SJCRH30 (cell line): ENCODE measurements around the gene CD9. TPM values are rescaled to one million over a fixed set of nuclear protein-coding genes. Genes with fewer than 3 reads are reported as not detected.
"Not testable (repeated sequence)": the region's sequence is repeated elsewhere in the genome, so short reads cannot be mapped to it uniquely, and the experiment has no call there.

ENCODE experiments used
- DNase-seq, 2 experiments: peaks; one replicate each; pipeline ENCODE4 v3.0.0-alpha.2; 2015 to 2020
- H3K27ac ChIP-seq: fragments of 250-450 bp; sonication (Bioruptor Pico); 2 replicates; pipeline ENCODE4 v1.5.1; 2020; ENCODE audit warnings: mild to moderate bottlenecking, moderate library complexity
- H3K27me3 ChIP-seq: fragments of 250-450 bp; sonication (Bioruptor Pico); 2 replicates; pipeline ENCODE4 v1.5.1; 2020; ENCODE audit warnings: mild to moderate bottlenecking, moderate library complexity
- H3K36me3 ChIP-seq: fragments of 250-450 bp; sonication (Bioruptor Pico); 2 replicates; pipeline ENCODE4 v1.5.1; 2020; ENCODE audit warnings: mild to moderate bottlenecking, moderate library complexity
- H3K4me1 ChIP-seq: fragments of 250-450 bp; sonication (Bioruptor Pico); 2 replicates; pipeline ENCODE4 v1.5.1; 2020; ENCODE audit warnings: mild to moderate bottlenecking, moderate library complexity
- H3K4me3 ChIP-seq: fragments of 250-450 bp; sonication (Bioruptor Pico); 2 replicates; pipeline ENCODE4 v1.5.1; 2020; ENCODE audit warnings: mild to moderate bottlenecking, moderate library complexity
- H3K9me3 ChIP-seq: fragments of 250-450 bp; sonication (Bioruptor Pico); replicated peaks from 2 replicates; pipeline ENCODE4 v1.5.1; 2020; ENCODE audit warnings: mild to moderate bottlenecking, moderate library complexity
- total RNA-seq: library from RNA; depleted of rRNA; stranded (reverse); fragments of >200 nt; shearing (Covaris generic); gene quantifications from 2 replicates; pipeline ENCODE4 v1.2.3, GENCODE V29; 2014

CD9 gene
- total RNA-seq, 1 experiment from 2014 or later, result 239 TPM

DNA sequence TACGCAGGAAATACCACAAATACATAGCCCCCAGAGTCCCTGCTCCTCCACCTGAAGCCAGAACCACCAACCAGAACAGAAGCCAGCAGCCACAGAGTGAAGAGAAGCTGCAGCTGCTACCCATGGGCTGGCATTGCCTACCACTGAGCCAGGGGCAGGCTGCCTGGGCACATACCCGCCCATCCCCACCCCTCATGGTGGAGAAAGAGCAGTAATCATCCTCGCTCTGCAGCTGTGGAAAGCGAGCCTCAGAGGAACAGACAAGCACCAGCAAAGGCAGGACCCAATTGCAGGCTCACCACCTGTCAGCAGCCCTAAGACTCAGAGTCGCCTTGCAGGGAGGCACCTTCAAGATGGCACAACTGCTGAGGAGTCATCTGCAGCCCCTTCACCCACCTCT, 11.2 kb upstream of the CD9 start:
- no peak overlapping the region for H3K4me3 ChIP-seq
- H3K36me3 ChIP-seq, result no peaks in the 10 kb centered on the region
- H3K9me3 ChIP-seq, result no peaks in the 10 kb centered on the region
- no peak for DNase-seq
- H3K4me1 ChIP-seq, result peaks cover 7% of the 10 kb centered on the region
- H3K27me3 ChIP-seq, result no peaks in the 10 kb centered on the region
- no peak overlapping the region for H3K27ac ChIP-seq

DNA sequence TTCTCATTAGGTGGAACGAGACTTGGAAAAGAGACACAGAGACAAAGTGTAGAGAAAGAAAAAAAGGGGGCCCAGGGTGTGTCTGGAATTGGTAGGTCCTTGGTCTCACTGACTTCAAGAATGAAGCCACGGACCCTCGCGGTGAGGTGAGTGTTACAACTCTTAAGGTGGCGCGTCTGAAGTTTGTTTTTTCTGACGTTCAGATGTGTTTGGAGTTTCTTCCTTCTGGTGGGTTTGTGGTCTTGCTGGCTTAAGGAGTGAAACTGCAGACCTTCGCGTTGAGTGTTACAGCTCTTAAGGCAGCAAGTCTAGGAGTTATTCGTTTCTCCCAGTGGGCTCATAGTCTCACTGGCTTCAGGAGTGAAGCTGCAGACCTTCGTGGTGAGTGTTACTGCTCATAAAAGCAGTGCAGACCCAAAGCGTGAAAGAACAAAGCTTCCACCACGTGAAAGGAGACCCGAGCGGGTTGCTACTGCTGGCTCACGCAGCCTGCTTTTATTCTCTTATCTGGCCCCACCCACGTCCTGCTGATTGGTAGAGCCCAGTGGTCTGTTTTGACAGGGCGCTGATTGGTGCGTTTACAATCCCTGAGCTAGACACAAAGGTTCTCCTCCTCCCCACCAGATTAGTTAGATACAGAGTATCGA, 10.1 kb upstream of the CD9 start:
- peaks cover 13% of the 10 kb centered on the region for H3K4me1 ChIP-seq
- H3K27me3 ChIP-seq, H3K4me3 ChIP-seq, DNase-seq, H3K9me3 ChIP-seq, H3K27ac ChIP-seq, H3K36me3 ChIP-seq: not testable (repeated sequence)

DNA sequence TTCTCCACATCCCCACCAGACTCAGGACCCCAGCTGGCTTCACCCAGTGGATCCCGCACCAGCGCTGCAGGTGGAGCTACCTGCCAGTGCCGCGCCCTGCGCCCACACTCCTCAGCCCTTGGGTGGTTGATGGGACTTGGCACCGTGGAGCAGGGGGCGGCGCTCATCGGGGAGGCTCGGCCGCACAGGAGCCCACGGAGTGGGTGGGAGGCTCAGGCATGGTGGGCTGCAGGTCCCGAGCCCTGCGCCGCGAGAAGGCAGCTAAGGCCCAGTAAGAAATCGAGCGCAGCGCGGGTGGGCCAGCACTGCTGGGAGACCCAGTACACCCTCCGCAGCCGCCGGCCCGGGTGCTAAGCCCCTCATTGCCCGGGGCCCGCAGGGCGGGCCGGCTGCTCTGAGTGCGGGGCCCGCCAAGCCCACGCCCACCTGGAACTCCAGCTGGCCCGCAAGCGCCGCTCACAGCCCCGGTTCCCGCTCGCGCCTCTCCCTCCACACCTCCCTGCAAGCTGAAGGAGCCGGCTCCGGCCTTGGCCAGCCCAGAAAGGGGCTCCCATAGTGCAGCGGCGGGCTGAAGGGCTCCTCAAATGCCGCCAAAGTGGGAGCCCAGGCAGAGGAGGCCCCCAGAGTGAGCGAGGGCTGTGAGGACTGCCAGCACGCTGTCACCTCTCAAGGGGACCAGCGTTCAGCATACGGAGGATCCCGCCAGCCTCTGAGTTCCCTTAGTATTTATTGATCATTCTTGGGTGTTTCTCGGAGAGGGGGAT, 9.3 kb upstream of the CD9 start:
- not testable (repeated sequence) for H3K4me3 ChIP-seq, H3K36me3 ChIP-seq, H3K27me3 ChIP-seq, H3K9me3 ChIP-seq, H3K27ac ChIP-seq, DNase-seq
- peaks cover 15% of the 10 kb centered on the region for H3K4me1 ChIP-seq

DNA sequence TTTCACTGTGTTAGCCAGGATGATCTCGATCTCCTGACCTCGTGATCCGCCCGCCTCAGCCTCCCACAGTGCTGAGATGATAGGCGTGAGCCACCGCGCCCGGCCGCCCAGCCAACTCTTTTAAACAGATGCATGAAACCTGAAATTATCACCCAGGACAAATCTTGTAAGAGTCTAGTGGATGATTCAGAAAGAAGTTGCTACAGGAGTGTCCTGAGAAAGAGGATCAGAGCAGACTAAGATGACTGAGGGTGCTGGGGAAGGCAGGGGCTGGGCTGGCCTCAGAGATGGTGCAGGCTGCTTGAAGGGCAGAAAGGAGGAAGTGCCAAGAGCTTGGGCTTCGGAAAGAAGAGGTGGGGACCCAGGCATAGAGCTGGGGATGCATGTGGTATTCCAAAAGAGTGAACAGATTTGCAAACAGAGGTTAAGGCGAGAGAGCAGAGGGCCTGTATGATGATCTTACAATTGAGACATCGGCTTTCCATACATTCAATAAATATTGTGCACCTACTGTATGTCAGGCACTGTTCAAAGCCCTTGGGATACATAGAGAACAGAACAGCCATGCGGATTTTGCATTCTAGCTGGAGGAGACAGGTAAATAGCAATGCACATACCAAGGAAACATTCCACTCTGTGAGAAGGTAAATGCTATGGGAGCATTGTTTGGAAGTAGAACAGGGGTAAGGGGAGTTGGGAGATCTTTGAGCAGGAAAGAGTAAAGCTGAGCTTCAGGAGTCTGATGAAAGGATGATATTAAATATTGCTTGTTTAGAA, 7.4 kb upstream of the CD9 start:
- no peak for DNase-seq
- no peak overlapping the region for H3K4me3 ChIP-seq
- no peaks in the 10 kb centered on the region for H3K36me3 ChIP-seq
- no peak overlapping the region for H3K27ac ChIP-seq
- H3K4me1 ChIP-seq, result peaks cover 19% of the 10 kb centered on the region
- H3K9me3 ChIP-seq, result no peaks in the 10 kb centered on the region
- H3K27me3 ChIP-seq, result no peaks in the 10 kb centered on the region

DNA sequence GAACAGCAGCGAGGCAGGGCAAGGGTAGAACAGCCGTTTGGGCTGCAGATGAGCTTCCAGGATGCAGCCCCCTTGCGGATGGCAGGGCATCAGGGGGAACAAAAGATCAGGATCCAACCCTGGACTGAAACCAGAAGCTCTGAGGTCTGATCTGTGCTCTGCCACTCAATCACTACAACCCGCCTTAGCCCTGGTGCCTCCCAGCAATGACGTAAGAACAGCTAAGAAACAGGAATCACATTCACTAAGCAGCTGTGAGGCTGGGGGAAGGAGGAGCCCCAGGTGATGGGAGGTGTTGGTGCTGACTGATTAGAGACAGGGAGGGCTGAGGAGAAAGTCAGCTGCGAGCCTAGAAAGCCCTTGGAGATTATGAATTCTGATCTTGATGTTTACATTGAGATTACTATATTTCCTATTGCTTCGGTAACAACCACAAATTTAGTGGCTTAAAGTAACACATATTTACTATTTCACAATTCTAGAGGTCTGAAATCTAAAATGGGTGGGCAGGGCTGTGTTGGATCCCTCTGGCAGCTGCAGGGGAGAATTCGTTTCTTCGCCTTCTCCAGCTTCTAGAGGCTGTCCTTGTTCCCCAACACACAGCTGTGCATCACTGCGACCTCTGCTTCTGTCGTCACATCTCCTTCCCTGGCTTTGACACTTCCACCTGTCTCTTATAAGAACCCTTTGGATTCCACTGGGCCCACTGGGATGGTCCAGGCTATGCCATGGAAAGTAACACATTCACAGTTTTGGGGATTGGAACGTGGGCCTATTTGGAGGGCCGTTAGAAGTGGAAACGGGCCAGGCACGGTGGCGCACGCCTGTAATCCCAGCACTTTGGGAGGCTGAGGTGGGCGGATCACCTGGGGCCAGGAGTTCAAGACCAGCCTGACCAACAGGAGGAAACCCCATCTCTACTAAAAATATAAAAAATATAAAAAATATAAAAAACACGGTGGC, 6.1 kb upstream of the CD9 start:
- Histone ChIP-seq H3K27me3 (no peaks in the 10 kb centered on the region), H3K4me1 (peaks cover 24% of the 10 kb centered on the region), H3K9me3 (no peaks in the 10 kb centered on the region), H3K36me3 (no peaks in the 10 kb centered on the region), H3K4me3 (no peak overlapping the region), H3K27ac (no peak overlapping the region)
- DNase-seq, result peak; percentile 67 to 84

DNA sequence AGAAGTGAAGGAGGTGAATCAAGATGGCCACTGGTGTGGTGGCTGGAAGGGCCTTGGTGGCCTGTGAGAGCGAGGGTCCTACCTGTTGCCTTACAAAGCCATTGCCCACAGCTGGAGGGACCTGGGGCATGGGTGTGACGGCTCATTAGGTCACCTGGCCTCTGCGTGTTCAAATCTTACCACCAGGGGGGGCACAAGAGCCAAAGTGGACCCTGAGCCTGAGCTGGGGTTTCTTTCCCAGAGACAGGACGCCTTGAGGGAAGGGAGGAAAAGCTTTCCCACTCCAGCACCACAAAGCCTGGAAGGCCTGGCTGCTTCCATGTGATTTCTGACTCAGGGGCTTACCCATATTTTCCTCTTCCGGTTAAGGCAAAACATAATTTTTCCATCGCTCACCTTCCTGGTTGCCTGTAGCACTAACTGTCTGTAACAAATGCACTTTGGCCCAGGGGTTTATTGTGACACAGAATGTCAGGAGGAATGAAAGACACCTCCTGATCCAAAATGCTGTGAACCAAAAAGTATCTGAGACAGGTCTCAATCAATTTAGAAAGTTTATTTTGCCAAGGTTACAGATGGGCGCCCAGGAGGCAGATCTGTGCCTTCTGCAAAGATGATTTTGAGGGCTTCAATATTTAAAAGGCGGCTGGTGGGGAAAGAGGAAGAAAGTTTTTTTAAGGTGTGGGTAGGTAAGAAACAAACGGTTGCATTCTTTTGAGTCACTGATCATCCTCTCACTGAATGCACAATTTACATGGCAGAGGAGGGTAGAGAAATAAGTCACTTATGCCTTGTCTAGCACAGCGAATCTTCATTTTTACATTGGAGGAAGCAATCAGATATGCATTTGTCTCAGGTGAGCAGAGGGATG, 4.3 kb upstream of the CD9 start:
- H3K27ac ChIP-seq, result no peak overlapping the region
- no peaks in the 10 kb centered on the region for H3K9me3 ChIP-seq
- peaks cover 28% of the 10 kb centered on the region for H3K4me1 ChIP-seq
- H3K27me3 ChIP-seq, result no peaks in the 10 kb centered on the region
- H3K4me3 ChIP-seq, result no peak overlapping the region
- DNase-seq, result peak; percentile 85 to 95
- no peaks in the 10 kb centered on the region for H3K36me3 ChIP-seq

DNA sequence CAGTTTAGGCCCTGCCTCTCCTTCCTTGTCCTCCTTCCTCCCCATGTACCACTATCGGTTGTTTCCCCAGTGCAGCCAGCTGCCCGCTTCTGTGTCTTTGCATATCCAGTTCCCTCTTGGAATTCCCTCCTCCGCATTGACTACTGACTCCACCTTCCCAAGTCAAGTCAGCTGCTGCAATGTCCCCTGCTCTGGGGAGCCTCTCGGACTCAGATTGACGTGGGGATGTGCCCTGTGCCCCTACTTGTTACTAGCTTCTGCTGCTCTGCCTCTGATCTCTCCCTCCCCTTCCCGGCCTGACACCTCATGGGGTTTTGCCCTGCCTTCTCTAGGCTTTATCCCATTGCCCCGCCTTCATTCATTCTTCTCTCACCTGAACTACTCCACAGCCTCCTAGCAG, 2.1 kb upstream of the CD9 start:
- H3K4me3 ChIP-seq, result no peak overlapping the region
- H3K36me3 ChIP-seq, result no peaks in the 10 kb centered on the region
- no peaks in the 10 kb centered on the region for H3K27me3 ChIP-seq
- peaks cover 36% of the 10 kb centered on the region for H3K4me1 ChIP-seq
- DNase-seq, result no peak
- H3K9me3 ChIP-seq, result no peaks in the 10 kb centered on the region
- no peak overlapping the region for H3K27ac ChIP-seq

- no peak overlapping the region for H3K4me3 ChIP-seq
- H3K27ac ChIP-seq, result no peak overlapping the region
- DNase-seq, result no peak
- no peaks in the 10 kb centered on the region for H3K36me3 ChIP-seq
- H3K9me3 ChIP-seq, result no peaks in the 10 kb centered on the region
- H3K27me3 ChIP-seq, result no peaks in the 10 kb centered on the region
- peaks cover 34% of the 10 kb centered on the region for H3K4me1 ChIP-seq
Observed at GRCh38 chr12:6198556-6198955, 1.6 kb upstream of the CD9 start.

DNA sequence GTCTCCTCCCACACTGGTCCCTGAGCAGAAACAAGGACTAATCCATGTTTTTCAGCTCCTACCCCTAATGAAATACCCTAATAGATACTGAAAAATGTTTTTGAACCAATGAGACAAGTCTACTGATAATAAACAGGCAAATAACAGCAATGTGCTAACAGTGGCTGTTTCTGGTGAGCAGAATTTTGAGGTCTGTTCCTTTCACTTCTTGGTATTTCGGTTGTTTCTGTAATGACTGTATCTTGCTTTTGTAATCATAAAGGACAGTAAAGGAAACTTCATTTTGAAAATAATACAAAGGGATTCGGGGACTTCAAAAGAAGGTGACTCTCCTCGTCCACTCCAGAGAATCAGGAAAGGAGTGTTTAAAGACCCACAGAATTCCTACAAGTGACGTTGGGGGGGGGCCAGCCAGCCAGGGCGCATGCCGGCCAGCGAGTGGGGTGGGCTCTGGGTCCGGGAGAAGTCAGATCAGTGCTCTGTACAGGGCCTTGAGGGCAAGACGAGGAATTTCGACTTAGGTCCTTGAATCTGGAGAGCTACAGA, 1.1 kb upstream of the CD9 start:
- Histone ChIP-seq H3K4me1 (peaks cover 30% of the 10 kb centered on the region), H3K36me3 (no peaks in the 10 kb centered on the region), H3K27me3 (no peaks in the 10 kb centered on the region), H3K9me3 (no peaks in the 10 kb centered on the region), H3K27ac (peak overlapping the region; percentile 90), H3K4me3 (peak overlapping the region; percentile 94)
- no peak for DNase-seq

DNA sequence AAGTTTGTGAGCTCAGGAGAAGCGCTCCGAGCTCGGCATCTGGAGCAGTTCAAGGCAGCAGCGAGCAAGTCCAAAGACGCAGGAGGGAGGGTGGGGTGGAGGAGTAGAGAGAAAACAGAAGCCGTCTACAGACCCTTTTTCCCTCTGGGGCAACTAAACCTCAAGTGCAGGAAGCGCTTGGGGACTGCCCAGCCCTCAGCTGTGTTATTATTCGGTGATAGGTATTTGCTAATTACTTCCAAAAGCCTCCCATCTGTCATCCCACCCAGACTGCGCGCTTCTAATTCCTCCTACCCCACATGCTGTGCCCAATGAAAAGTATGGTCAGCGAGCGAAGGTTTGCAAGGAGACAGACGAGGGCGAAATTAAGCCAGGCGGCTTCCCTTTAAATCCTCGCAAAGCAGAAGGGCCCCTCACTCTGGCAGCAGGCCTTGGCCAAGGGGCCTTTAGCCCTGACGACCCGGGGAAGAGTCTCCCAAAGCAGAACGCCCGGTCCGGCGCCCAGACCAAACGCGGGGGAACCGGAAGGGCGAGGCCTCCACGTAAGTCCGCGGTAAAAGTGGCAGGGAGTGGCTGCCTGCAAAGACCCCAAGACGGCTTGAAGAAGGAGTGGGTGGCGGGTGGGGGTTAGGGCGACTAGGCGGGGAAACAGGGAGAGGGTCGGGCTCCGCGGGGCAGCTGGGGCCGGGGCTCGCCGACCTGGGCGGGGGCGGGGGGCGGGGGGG, 507 bp upstream of the CD9 start:
- H3K9me3 ChIP-seq, result no peaks in the 10 kb centered on the region
- H3K27ac ChIP-seq, result peak overlapping the region; percentile 90
- H3K27me3 ChIP-seq, result no peaks in the 10 kb centered on the region
- peak; percentile 80 to 85 for DNase-seq
- peaks cover 31% of the 10 kb centered on the region for H3K4me1 ChIP-seq
- peak overlapping the region; percentile 94 for H3K4me3 ChIP-seq
- no peaks in the 10 kb centered on the region for H3K36me3 ChIP-seq

DNA sequence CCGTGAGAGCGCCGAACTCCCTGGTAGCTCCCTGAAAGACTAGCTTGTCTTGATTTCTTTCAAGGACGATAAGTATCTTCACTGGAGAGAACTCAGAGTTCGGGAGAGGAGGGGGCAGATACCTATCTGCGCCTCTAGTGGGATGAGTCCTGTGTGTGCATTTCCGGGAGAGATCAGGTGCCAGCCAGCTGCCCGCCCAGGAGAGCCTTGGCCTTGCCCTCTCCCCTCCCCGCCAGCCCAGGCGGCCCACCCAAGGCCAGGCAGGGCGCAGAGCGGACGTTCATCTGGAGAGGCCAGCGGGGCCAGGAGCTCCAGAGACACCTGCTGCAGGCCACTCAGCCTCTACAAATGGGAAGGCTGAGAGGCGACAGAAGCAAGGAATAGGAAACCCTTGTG, 1.0 kb downstream of the CD9 start:
- H3K4me1 ChIP-seq, result peaks cover 38% of the 10 kb centered on the region
- H3K27ac ChIP-seq, result peak overlapping the region; percentile 54
- no peaks in the 10 kb centered on the region for H3K9me3 ChIP-seq
- peaks cover under 1% of the 10 kb centered on the region for H3K36me3 ChIP-seq
- H3K4me3 ChIP-seq, result peak overlapping the region; percentile 94
- H3K27me3 ChIP-seq, result no peaks in the 10 kb centered on the region
- peak; percentile 39 to 49 for DNase-seq

DNA sequence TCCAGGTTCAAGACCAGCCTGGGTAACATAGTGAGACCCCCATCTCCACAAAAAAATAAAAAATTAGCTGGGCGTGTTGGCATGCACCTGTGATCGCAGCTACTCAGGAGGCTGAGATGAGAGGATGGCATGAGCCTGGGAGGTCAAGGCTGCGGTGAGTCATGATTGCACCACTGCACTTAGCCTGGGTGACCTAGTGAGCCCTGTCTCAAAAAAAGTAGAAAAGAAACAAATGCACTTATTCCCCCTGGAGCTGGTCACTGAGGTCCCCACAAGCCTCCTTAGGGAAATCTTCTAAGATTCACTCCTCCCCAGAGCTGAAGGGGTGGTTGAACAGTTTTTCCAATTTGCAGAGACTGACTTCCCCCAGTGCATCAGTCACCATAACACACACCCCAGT, 1.6 kb downstream of the CD9 start:
- Histone ChIP-seq H3K9me3 (no peaks in the 10 kb centered on the region), H3K4me1 (peaks cover 36% of the 10 kb centered on the region), H3K4me3 (peak overlapping the region; percentile 94), H3K27me3 (no peaks in the 10 kb centered on the region), H3K27ac (no peak overlapping the region), H3K36me3 (peaks cover 3% of the 10 kb centered on the region)
- no peak for DNase-seq

DNA sequence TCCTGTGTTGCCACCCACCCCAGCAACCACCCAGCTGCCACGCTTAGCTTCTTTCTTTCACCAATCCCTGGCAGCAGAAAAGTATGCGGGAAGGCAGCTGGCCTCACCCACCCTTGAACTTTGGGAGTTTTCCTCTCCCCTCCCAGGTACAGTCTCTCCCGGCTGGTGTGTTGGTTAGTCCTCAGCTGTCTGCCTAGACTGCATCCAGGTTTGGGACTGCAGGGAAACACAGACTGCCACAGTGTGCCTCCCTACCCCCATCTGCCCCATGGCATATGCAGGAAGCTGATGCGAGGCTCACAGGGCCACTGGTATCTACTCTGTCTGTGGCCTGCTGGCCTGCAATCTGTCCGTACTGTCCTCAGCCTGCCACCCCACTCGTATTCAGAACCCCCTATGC, 2.1 kb downstream of the CD9 start:
- Histone ChIP-seq H3K27me3 (no peaks in the 10 kb centered on the region), H3K36me3 (peaks cover 3% of the 10 kb centered on the region), H3K4me3 (no peak overlapping the region), H3K4me1 (peaks cover 39% of the 10 kb centered on the region), H3K9me3 (no peaks in the 10 kb centered on the region), H3K27ac (no peak overlapping the region)
- no peak for DNase-seq
